ENCODE data around the gene MYOM3.

The MYOM3 gene

GRCh38 chr1:24138476-24139221 lies 26.7 kb upstream of the MYOM3 start:
- DNase-seq = no peak

DNA sequence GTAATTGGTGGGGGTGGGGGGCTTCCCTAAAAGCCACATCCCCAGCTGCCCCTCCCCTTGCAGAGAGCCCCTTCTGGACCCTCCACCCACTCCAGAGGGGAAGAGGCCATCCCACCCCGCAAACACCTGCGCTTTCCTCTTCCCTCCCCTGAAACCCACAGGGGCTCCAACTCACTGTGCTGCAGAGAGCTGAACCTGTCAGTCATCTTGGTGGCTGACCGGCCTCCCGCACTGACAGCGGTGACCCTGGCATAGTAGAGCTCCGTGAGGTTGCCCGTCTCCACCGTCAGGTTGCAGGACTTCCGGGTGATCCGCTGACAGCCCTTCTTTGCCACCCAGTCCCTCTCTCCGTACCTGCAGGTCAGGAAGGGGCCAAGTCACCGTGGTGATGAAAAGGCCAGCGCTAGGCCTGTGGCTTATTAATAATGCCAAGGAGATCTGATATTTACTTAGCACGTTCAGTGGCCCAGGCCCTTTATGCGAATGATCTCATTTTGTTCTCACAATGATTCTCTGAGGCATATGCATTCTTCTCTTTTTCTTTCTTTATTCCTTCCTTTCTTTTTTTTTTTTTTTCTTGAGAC lies 25.1 kb upstream of the MYOM3 start:
- DNase-seq = no peak

- DNase-seq = no peak
These were observed 22.4 kb upstream of the MYOM3 start for GRCh38 chr1:24134376-24134775.

DNA sequence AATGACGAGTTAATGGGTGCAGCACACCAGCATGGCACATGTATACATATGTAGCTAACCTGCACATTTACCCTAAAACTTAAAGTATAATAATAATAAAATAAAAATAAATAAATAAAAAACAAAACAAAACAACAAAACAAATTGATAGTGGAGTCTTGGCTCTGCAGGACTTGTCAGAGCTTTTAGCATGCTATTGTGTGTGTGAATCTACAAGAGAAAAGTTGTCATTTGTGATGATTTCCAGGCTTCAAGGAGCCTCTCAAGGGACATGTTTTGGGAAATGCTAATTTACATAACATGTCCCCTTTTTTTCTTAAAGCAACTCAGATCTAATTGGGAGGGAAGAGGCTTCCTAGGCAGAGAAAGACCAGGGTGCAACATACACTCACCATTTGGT lies 21.9 kb upstream of the MYOM3 start:
- DNase-seq = no peak

- no peak for DNase-seq
These were observed 18.4 kb upstream of the MYOM3 start for GRCh38 chr1:24130385-24130784.

DNA sequence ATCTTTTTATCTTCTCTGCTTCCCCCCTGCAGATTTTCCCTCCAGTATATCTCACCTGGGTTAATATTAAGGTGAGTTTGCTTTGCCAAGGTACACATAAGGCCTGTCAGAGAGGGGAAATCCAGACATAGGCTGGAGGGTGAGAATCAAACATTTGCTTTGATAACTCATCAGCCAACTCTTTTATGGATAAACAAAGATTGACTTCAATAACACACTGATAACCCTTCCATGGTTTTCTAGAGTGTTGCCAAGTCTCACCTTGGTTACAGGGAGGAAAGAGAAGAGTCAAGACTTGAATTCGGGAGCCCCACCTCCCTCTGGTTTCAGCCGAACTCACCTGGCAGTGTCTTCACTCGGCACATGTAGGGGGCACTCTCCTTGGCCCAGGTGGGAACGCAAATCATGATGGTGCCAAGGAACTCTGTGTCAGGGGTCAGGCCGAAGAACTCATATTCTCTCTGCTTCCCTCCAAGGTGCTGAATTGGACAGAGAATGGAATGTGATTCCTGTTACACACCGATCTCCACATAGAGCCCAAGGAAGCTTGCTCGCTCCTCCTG lies 15.9 kb upstream of the MYOM3 start:
- DNase-seq = no peak

- DNase-seq = no peak
These were observed 15.3 kb upstream of the MYOM3 start for GRCh38 chr1:24127134-24127800.

DNA sequence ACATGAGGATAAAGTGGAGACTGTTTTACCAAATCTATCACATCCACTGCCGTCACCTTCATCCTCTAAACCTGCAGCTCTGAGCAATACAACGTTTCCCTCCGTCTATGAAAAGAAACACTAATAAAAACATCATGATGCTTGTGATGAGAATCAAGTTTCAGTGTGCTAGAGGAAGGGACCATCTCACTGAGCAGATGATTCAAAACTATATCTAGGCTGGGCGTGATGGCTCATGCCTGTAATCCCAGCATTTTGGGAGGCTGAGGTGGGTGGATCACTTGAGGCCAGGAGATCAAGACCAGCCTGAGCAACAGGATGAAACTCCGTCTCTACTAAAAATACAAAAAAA lies 14.7 kb upstream of the MYOM3 start:
- DNase-seq = no peak

- no peak for DNase-seq
These were observed 14.2 kb upstream of the MYOM3 start for GRCh38 chr1:24126018-24126671.

DNA sequence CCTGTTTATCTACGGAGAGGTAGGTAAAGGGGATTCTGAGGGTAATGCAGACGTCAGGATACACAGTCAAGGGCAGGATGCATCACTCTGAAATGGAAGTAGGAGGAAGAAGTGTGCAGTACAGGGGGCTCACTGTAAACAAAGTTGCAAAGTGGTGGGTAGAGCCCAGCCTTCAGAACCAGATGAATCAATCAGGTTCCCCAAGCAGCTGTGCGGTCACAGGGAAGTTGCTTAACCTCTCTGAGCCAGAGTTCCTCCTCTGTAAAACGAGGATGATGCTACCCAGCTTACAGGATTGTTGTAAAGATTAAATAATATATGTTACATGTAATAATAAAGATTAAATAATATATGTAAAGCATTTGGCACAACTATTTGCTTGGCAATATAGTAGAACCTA lies 13.5 kb upstream of the MYOM3 start:
- DNase-seq = no peak

DNA sequence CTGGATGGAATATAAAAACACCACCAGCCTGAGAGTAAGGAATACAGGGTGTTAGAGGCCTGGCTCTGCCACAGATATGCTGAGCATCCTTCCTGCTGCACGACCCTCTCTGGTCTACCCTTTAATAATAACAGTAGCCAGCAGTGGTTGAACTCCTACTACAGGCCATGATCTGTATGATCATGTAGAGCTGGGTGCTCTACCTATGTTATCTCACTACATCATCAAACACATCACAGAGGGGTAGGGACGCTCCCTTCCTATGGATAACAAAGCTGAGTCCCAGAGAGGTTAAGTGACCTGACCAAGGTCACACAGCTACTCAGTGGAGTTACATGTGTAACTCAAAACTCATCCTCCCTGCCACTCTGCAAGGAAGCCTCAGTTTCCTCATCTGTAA lies 13.0 kb upstream of the MYOM3 start:
- DNase-seq = no peak

- no peak for DNase-seq
These were observed 11.7 kb upstream of the MYOM3 start for GRCh38 chr1:24123611-24124010.

- no peak for DNase-seq
These were observed 10.8 kb upstream of the MYOM3 start for GRCh38 chr1:24122776-24123175.

DNA sequence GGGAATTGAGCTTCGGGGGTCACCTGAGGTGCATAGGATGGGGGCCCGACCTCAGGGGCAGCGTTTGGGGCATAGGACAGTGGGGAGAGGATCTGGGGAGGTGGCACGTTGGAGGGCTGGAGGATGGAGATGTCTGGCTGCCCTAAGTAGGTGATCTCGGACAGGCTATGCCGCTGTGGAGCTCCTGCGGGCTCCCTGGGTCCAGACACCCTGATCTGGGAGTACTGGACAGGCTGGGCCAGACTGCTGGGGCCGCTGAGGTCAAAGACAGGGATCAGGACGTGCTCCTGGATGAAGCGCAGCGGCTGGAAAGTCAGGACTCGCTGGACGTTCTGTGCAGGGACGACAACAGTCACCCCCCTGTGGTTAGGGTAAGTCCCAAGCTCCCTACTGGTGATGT lies 9.5 kb upstream of the MYOM3 start:
- no peak for DNase-seq

DNA sequence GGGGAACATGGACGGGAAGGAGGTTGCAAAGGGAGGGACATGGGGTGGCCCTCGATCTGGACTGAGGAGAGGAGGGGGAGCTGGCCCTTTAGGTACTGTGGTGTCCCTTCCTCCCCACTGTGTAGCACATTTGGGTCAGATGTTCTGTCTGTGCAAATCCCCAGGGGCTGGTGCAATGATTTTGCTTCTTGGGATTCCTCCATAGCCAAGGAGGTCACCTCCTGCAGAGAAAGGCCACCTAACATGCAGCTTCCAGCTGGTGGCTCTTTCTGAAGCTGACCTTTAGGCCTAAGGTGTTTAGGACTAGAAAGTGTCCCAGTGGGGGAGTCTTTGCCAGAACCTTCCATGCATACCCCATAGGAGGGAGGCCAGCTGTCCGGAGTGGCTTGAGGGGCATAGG lies 9.0 kb upstream of the MYOM3 start:
- no peak for DNase-seq

DNA sequence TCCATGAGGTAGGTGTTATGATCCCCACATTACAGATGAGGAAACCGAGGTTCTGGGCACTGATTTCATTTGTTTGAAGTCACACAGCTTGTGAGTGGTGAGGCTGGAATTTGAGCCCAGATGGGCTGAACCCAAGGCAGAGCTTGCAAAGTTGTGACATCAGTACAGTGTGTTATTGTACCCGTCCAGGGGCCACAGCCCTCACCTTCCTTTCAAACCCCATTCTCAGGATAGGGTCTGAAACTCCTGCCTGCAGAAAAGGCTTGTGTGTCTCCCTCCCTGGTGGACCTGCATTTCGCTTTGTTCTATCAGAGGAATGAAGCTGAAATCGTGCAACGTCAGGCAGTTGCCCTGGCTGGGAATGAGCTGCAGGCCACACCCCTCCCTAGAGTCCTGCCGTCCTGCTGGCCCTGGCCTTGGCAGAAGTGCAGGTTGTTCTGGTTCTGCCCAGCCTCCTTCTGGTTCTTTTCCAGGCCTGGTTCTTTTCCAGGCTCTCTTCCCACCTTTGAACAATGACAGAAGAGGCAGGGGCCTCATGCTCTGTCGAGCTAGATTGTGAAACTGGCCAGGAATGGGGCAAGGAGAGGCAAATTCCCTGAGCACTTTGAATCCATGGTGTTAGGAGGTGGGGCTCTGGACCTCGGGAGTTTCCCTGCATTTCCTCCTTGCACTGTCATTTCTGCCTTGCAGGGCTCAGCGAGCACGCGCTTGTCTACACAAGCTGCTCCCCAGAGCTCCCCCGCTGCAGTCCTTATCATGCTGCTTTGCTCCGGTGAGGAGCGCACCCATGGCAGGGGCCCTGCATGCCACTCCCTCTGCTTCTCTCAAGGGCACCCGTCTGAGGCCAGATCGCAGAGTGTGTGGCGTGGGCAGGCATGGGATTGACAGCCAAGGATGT lies 8.2 kb upstream of the MYOM3 start:
- no peak for DNase-seq

GRCh38 chr1:24119489-24119858 lies 7.5 kb upstream of the MYOM3 start:
- DNase-seq = no peak

DNA sequence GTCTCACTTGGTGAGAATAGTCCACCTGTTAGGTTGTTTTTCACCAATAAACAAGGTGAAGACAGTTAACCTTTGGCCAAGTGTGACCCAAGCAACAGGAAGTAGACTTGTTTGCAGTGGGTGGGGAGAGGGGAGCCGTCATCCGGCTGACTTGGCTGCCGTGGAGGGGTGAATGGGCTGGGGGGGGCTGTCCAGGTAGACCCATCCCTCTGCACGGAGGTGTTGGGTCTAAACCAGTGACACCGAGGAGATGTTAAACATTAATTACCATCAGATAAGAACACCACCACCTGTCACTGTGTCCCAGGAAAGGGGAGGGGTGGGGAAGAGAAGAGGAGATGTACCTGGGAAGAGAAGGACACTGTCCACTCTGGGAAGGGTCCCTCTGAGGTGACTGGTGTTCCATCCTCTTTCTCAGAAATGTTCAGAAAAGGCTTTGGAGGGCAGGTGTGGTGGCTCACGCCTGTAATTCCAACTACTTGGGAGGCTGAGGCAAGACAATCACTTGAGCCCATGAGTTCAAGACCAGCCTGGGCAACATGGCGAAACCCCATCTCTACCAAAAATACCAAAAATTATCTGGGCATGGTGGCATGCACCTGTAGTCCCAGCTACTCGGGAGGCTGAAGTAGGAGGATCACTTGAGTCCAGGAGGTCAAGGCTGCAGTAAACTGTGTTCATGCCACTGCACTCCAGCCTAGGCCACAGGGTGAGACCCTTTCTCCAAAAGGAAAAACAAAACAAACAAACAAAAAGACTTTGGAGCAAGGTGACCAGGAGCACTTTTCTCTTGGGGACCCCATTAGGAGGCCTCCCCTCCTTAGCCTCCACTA lies 6.7 kb upstream of the MYOM3 start:
- DNase-seq = no peak

- no peak for DNase-seq
These were observed 5.9 kb upstream of the MYOM3 start for GRCh38 chr1:24117722-24118409.

GRCh38 chr1:24117132-24117531 lies 5.2 kb upstream of the MYOM3 start:
- no peak for DNase-seq

DNA sequence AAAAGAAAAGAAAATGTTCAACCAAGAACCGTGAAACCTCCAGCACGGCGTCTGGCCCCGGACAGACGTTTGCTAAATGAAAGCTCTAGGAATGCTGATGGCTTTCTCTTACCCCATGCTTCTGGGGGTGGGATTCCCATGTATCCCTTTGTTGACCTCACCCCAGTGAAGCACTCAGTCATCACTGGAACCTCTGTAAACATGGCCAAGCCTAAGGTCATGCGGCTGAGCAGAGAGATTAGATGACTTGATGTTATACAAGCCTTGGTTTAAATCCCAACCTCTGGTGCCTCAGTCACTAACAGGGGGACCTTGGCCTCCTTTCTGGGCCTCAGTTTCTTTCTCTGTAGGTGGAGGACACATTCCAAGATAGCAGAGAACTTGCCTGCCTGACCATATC lies 2.8 kb upstream of the MYOM3 start:
- no peak for DNase-seq
